ENCODE results near the gene CDIPT. TPM values are rescaled to one million over a fixed set of nuclear protein-coding genes. Genes with fewer than 3 reads are reported as not detected.

Gene CDIPT
- total and polyA plus RNA-seq, 8 donors, result 69.5 to 84.8 (median 78.3) TPM

- TF ChIP-seq CTCF (IDR thresholded peaks at IDR 0.05), result no peak
- ATAC-seq (peak; percentile 41), DNase-seq (no peak)
- H3K36me3 ChIP-seq, result peaks cover 0 to 51% of the 10 kb centered on the region in 2 donors
- no peak overlapping the region for H3K4me3 ChIP-seq
- no peaks in the 10 kb centered on the region for H3K27me3 ChIP-seq
- H3K9me3 ChIP-seq, result no peaks in the 10 kb centered on the region
- H3K4me1 ChIP-seq, result peaks cover 0 to 21% of the 10 kb centered on the region in 2 donors
- intact Hi-C loops (cut with DNase I), result no loop called here
- no peak overlapping the region for H3K27ac ChIP-seq
Observed at GRCh38 chr16:29849505-29849904, 13.5 kb downstream of the CDIPT start.

GRCh38 chr16:29848420-29849297 lies 14.4 kb downstream of the CDIPT start:
- Histone ChIP-seq H3K36me3 (peaks cover 0 to 60% of the 10 kb centered on the region in 2 donors), H3K27ac (no peak overlapping the region), H3K27me3 (no peaks in the 10 kb centered on the region), H3K9me3 (no peaks in the 10 kb centered on the region), H3K4me3 (no peak overlapping the region), H3K4me1 (peaks cover 0 to 23% of the 10 kb centered on the region in 2 donors)
- intact Hi-C loops (cut with DNase I), result no loop called here
- ATAC-seq, result peak; percentile 71
- peak; percentile 73 to 89 for TF ChIP-seq CTCF (IDR thresholded peaks at IDR 0.05)
- DNase-seq, result peak in 3 of 4 donors; percentile 52 to 97 (median 79)

GRCh38 chr16:29845656-29846055 lies 17.4 kb downstream of the CDIPT start:
- H3K27ac ChIP-seq, result peak overlapping the region in 1 of 2 donors; percentile 48
- H3K27me3 ChIP-seq, result no peaks in the 10 kb centered on the region
- no peak for TF ChIP-seq CTCF (IDR thresholded peaks at IDR 0.05)
- DNase-seq (peak in 1 of 4 donors; percentile 84), ATAC-seq (peak; percentile 23)
- no peak overlapping the region for H3K4me3 ChIP-seq
- H3K36me3 ChIP-seq, result peaks cover 0 to 87% of the 10 kb centered on the region in 2 donors
- H3K9me3 ChIP-seq, result no peaks in the 10 kb centered on the region
- H3K4me1 ChIP-seq, result peaks cover 0 to 23% of the 10 kb centered on the region in 2 donors
- intact Hi-C loops (cut with DNase I), result no loop called here

- Histone ChIP-seq H3K27ac (peak overlapping the region; percentile 23 to 48), H3K36me3 (peaks cover 0 to 96% of the 10 kb centered on the region in 2 donors), H3K4me1 (peaks cover 0 to 23% of the 10 kb centered on the region in 2 donors), H3K27me3 (no peaks in the 10 kb centered on the region), H3K4me3 (no peak overlapping the region), H3K9me3 (no peaks in the 10 kb centered on the region)
- intact Hi-C loops (cut with DNase I), result no loop called here
- ATAC-seq (peak; percentile 71), DNase-seq (peak in 2 of 4 donors; percentile 76 to 85)
- TF ChIP-seq CTCF (IDR thresholded peaks at IDR 0.05), result no peak
Observed at GRCh38 chr16:29844575-29845331, 18.3 kb downstream of the CDIPT start.

- DNase-seq, result no peak
- H3K27ac ChIP-seq, result peak overlapping the region; percentile 23 to 48
- no peaks in the 10 kb centered on the region for H3K27me3 ChIP-seq
- intact Hi-C loops (cut with DNase I), result no loop called here
- no peak for ATAC-seq
- no peak for TF ChIP-seq CTCF (IDR thresholded peaks at IDR 0.05)
- no peak overlapping the region for H3K4me3 ChIP-seq
- H3K36me3 ChIP-seq, result peaks cover 0 to 98% of the 10 kb centered on the region in 2 donors
- no peaks in the 10 kb centered on the region for H3K9me3 ChIP-seq
- peaks cover 0 to 22% of the 10 kb centered on the region in 2 donors for H3K4me1 ChIP-seq
Observed at GRCh38 chr16:29843931-29844330, 19.1 kb downstream of the CDIPT start.
